ENCODE results near the gene SYK. TPM values are rescaled to one million over a fixed set of nuclear protein-coding genes. Genes with fewer than 3 reads are reported as not detected.

SYK gene
- polyA plus RNA-seq, 3 donors = 51.1 to 186 (median 177) TPM

DNA sequence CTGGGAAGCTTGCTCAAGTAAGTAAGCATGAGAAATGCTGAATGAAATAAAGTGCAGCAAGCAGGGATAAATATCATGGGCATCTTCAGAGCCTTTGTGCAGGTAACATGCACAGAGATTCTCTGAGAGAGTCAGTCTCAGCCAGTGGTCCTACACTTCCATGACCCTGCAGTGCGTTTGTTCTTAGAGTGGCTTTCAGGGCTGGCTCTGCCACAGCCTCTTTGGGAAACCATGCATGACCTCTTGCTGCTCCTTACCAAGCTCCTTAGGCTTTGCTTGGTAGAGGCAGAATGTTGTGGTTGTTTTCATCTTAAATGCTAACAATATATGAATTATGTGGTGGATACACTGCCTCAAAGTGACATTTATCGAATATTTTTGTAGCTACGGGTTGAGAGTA, 5.4 kb downstream of the SYK start:
- H3K9me3 Mint-ChIP-seq = no peaks in the 10 kb centered on the region
- peaks cover 13 to 30% of the 10 kb centered on the region in 2 donors for H3K36me3 ChIP-seq (replicated peaks in 1 of 2; ENCODE audit: control insufficient read depth in 1 of 2, insufficient read depth in 2 of 2, low read length in 2 of 2)
- peaks cover 0 to 2% (median 0%) of the 10 kb centered on the region in 3 donors for H3K27me3 Mint-ChIP-seq (ENCODE audit: low read depth in 3 of 3)
- no peaks in the 10 kb centered on the region for H3K9me3 ChIP-seq (replicated peaks in 1 of 2; ENCODE audit: control insufficient read depth in 1 of 2, insufficient read depth in 1 of 2, low read length in 2 of 2)
- DNase-seq = no peak
- peaks cover 70 to 93% of the 10 kb centered on the region in 2 donors for H3K4me1 ChIP-seq (ENCODE audit: control insufficient read depth in 1 of 2, insufficient read depth in 2 of 2, low read length in 2 of 2)
- H3K4me3 ChIP-seq (replicated peaks in 1 of 3; ENCODE audit: low read depth in 2 of 3, low read length in 3 of 3) = no peak overlapping the region
- H2AFZ ChIP-seq (ENCODE audit: insufficient read depth, low read depth, low read length, poor library complexity, severe bottlenecking) = no peak overlapping the region
- H4K20me1 ChIP-seq (ENCODE audit: insufficient read depth, low read length) = peaks cover 86% of the 10 kb centered on the region
- TF ChIP-seq, protein P1, sequence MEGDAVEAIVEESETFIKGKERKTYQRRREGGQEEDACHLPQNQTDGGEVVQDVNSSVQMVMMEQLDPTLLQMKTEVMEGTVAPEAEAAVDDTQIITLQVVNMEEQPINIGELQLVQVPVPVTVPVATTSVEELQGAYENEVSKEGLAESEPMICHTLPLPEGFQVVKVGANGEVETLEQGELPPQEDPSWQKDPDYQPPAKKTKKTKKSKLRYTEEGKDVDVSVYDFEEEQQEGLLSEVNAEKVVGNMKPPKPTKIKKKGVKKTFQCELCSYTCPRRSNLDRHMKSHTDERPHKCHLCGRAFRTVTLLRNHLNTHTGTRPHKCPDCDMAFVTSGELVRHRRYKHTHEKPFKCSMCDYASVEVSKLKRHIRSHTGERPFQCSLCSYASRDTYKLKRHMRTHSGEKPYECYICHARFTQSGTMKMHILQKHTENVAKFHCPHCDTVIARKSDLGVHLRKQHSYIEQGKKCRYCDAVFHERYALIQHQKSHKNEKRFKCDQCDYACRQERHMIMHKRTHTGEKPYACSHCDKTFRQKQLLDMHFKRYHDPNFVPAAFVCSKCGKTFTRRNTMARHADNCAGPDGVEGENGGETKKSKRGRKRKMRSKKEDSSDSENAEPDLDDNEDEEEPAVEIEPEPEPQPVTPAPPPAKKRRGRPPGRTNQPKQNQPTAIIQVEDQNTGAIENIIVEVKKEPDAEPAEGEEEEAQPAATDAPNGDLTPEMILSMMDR (IDR thresholded peaks at IDR 0.05) = no peak
- H3K27ac Mint-ChIP-seq = peak overlapping the region in 6 of 7 donors; percentile 12 to 97 (median 40)
- H3K36me3 Mint-ChIP-seq = peaks cover 49 to 60% of the 10 kb centered on the region in 2 donors
- peak overlapping the region; percentile 62 for H3K4me2 ChIP-seq (replicated peaks; ENCODE audit: extremely low read depth, low read length, poor library complexity, severe bottlenecking)
- peaks cover 79% of the 10 kb centered on the region for H3K4me1 Mint-ChIP-seq
- H3K9ac ChIP-seq (ENCODE audit: insufficient read depth, low read length, poor library complexity, severe bottlenecking) = no peak overlapping the region
- no peaks in the 10 kb centered on the region for H3K27me3 ChIP-seq (ENCODE audit: control insufficient read depth in 2 of 2, insufficient read depth in 2 of 2, low read length in 2 of 2)
- H3K79me2 ChIP-seq (ENCODE audit: insufficient read depth, low read length) = peaks cover 100% of the 10 kb centered on the region
- no peak overlapping the region for H3K4me3 Mint-ChIP-seq
- H3K27ac ChIP-seq (ENCODE audit: low read depth in 1 of 2, low read length in 2 of 2) = peak overlapping the region in 1 of 2 donors; percentile 83
- intact Hi-C loops (cut with micrococcal nuclease) = loop anchor here in 1 of 2 donors (5.0 to 10.0 kb wide), 2 partner anchors 35 to 618 kb away; partner anchors contain the start of gene NFIL3
- WGBS (ENCODE audit: insufficient coverage) = no CpG with 5 or more reads among the region's 3 CpGs

DNA sequence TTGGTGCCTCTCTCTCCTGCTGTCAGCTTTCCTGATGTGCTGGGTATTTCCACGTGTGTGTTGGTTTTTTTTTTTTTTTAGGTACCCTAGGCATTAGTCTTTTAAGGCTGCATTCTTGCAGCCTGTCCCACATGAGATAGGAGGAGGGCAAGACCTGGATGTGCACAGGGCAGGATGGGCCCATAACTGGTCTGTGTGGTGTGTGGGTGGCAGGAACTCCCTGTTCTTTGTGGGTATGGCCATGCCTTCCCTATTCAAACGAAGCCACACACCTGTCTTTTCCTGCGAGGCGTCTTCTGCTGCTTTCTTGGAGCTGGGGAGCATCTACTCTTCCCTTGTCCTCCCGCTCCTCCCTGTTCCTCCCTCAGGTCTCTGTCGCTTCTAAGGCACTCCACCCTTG, 6.8 kb downstream of the SYK start:
- Histone ChIP-seq H3K27ac (ENCODE audit: low read depth in 1 of 2, low read length in 2 of 2) (peak overlapping the region; percentile 70 to 83), H3K4me1 (ENCODE audit: control insufficient read depth in 1 of 2, insufficient read depth in 2 of 2, low read length in 2 of 2) (peaks cover 84 to 100% of the 10 kb centered on the region in 2 donors), H3K9me3 (replicated peaks in 1 of 2; ENCODE audit: control insufficient read depth in 1 of 2, insufficient read depth in 1 of 2, low read length in 2 of 2) (no peaks in the 10 kb centered on the region), H3K79me2 (ENCODE audit: insufficient read depth, low read length) (peaks cover 100% of the 10 kb centered on the region), H3K4me3 (replicated peaks in 1 of 3; ENCODE audit: low read depth in 2 of 3, low read length in 3 of 3) (peak overlapping the region in 1 of 3 experiments; percentile 57), H3K36me3 (replicated peaks in 1 of 2; ENCODE audit: control insufficient read depth in 1 of 2, insufficient read depth in 2 of 2, low read length in 2 of 2) (peaks cover 20 to 43% of the 10 kb centered on the region in 2 donors), H3K4me2 (replicated peaks; ENCODE audit: extremely low read depth, low read length, poor library complexity, severe bottlenecking) (peak overlapping the region; percentile 62), H2AFZ (ENCODE audit: insufficient read depth, low read depth, low read length, poor library complexity, severe bottlenecking) (no peak overlapping the region), H4K20me1 (ENCODE audit: insufficient read depth, low read length) (peaks cover 96% of the 10 kb centered on the region), H3K27me3 (ENCODE audit: control insufficient read depth in 2 of 2, insufficient read depth in 2 of 2, low read length in 2 of 2) (no peaks in the 10 kb centered on the region), H3K9ac (ENCODE audit: insufficient read depth, low read length, poor library complexity, severe bottlenecking) (no peak overlapping the region)
- Mint-ChIP-seq H3K4me1 (peaks cover 92% of the 10 kb centered on the region), H3K9me3 (no peaks in the 10 kb centered on the region), H3K4me3 (peak overlapping the region; percentile 72 to 95), H3K27me3 (ENCODE audit: low read depth in 3 of 3) (peaks cover 0 to 2% (median 0%) of the 10 kb centered on the region in 3 donors), H3K36me3 (peaks cover 59 to 70% of the 10 kb centered on the region in 2 donors), H3K27ac (peak overlapping the region; percentile 88 to 99 (median 97))
- TF ChIP-seq, protein P1 (IDR thresholded peaks at IDR 0.05) = no peak
- 37% methylated on average over 5 of the region's 6 CpGs for WGBS (ENCODE audit: insufficient coverage)
- intact Hi-C loops (cut with micrococcal nuclease) = loop anchor here in 1 of 2 donors (5.0 to 10.0 kb wide), 2 partner anchors 36 to 616 kb away; partner anchors contain the start of gene NFIL3
- DNase-seq = no peak

Data from CD14-positive monocyte (primary cell).